Progenitor cell of endocrine pancreas (in vitro differentiated cells): ENCODE data around the gene DOC2A. TPM values are rescaled to one million over a fixed set of nuclear protein-coding genes. Genes with fewer than 3 reads are reported as not detected.

Source experiments
- DNase-seq: peaks from one replicate; pipeline ENCODE4 v3.0.0; 2021; ENCODE audit warnings: low spot score; ENCODE audit not compliant: unreplicated experiment
- H3K27ac Mint-ChIP-seq: 2 replicates; pipeline ENCODE4 v1.8.0; 2021; ENCODE audit warnings: mild to moderate bottlenecking, moderate library complexity, mixed read lengths
- H3K27me3 Mint-ChIP-seq: 2 replicates; pipeline ENCODE4 v1.8.0; 2021; ENCODE audit warnings: mixed read lengths
- H3K36me3 Mint-ChIP-seq: 2 replicates; pipeline ENCODE4 v1.8.0; 2022; ENCODE audit warnings: mixed read lengths; ENCODE audit not compliant: insufficient read depth
- H3K4me1 Mint-ChIP-seq: 2 replicates; pipeline ENCODE4 v1.8.0; 2021; ENCODE audit warnings: low read depth, mixed read lengths
- H3K4me3 Mint-ChIP-seq: 2 replicates; pipeline ENCODE4 v1.8.0; 2021; ENCODE audit warnings: low read depth, mild to moderate bottlenecking, moderate library complexity, mixed read lengths
- H3K9me3 Mint-ChIP-seq: 2 replicates; pipeline ENCODE4 v1.8.0; 2021; ENCODE audit warnings: low read depth, mixed read lengths
- total RNA-seq: library from RNA; stranded (reverse); gene quantifications from 2 replicates; pipeline ENCODE4 v1.2.1, GENCODE V29; 2021
- TF ChIP-seq, protein P1 (sequence below): fragments of 200-600 bp; sonication (generic); IDR thresholded peaks from one replicate; pipeline ENCODE4 v1.5.0; 2021; ENCODE audit warnings: antibody characterized with exemption, mild to moderate bottlenecking; ENCODE audit not compliant: unreplicated experiment

Gene DOC2A
- total RNA-seq, 1 donor from 2014 or later: 5.0 TPM

GRCh38 chr16:30025574-30025973, 14.7 kb upstream of the DOC2A start:
- DNase-seq: no peak
- H3K36me3 Mint-ChIP-seq: no peaks in the 10 kb centered on the region
- peaks cover 45% of the 10 kb centered on the region for H3K27me3 Mint-ChIP-seq
- TF ChIP-seq, protein P1, sequence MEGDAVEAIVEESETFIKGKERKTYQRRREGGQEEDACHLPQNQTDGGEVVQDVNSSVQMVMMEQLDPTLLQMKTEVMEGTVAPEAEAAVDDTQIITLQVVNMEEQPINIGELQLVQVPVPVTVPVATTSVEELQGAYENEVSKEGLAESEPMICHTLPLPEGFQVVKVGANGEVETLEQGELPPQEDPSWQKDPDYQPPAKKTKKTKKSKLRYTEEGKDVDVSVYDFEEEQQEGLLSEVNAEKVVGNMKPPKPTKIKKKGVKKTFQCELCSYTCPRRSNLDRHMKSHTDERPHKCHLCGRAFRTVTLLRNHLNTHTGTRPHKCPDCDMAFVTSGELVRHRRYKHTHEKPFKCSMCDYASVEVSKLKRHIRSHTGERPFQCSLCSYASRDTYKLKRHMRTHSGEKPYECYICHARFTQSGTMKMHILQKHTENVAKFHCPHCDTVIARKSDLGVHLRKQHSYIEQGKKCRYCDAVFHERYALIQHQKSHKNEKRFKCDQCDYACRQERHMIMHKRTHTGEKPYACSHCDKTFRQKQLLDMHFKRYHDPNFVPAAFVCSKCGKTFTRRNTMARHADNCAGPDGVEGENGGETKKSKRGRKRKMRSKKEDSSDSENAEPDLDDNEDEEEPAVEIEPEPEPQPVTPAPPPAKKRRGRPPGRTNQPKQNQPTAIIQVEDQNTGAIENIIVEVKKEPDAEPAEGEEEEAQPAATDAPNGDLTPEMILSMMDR: no peak
- no peak overlapping the region for H3K4me3 Mint-ChIP-seq
- H3K9me3 Mint-ChIP-seq: no peaks in the 10 kb centered on the region
- no peaks in the 10 kb centered on the region for H3K4me1 Mint-ChIP-seq
- no peak overlapping the region for H3K27ac Mint-ChIP-seq

GRCh38 chr16:30025156-30025555, 14.3 kb upstream of the DOC2A start:
- H3K4me1 Mint-ChIP-seq: no peaks in the 10 kb centered on the region
- H3K27ac Mint-ChIP-seq: no peak overlapping the region
- no peaks in the 10 kb centered on the region for H3K36me3 Mint-ChIP-seq
- DNase-seq: no peak
- no peaks in the 10 kb centered on the region for H3K9me3 Mint-ChIP-seq
- TF ChIP-seq, protein P1: no peak
- no peak overlapping the region for H3K4me3 Mint-ChIP-seq
- H3K27me3 Mint-ChIP-seq: peaks cover 42% of the 10 kb centered on the region

DNA sequence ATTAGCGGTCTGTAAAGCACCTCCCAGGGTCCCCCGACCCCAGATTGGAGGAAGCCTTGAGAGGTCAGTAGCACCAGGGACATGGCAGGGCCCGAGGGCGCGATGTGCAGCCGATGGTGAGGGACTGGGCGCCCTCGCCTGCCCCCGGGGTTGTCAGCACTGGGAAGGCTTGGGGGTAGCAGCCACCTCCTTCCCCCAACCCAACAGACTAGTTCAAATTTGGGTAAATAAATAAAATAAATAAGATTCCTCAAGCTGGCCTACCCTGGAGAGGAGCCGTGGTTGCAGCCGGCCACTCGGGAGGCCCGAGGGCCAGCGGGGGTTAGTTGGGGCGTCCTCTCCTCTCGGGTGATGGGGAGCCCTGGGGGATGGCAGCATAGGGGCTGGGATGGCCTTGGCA, 13.6 kb upstream of the DOC2A start:
- Mint-ChIP-seq H3K9me3 (no peaks in the 10 kb centered on the region), H3K36me3 (no peaks in the 10 kb centered on the region), H3K4me1 (no peaks in the 10 kb centered on the region), H3K27me3 (peaks cover 35% of the 10 kb centered on the region), H3K4me3 (no peak overlapping the region), H3K27ac (no peak overlapping the region)
- TF ChIP-seq, protein P1: no peak
- DNase-seq: no peak

DNA sequence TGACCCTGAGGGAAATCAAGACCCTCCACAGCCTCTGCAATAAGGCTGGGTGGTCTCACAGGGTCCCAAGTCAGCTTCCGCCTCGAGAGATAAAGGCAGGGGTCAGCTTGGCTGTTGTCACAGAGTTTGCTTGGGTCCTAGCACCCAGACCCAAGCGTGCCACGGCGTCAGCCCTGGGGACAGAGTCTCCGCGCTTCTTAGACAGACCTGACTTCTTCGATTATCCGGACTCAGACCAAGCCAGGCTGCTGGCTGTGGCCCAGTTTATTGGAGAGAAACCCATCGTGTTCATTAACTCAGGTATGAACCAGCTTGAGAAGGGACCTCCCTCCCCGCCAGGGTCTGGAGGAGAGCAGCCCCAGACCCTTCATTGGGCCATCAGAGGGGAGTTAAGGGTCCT, 12.8 kb upstream of the DOC2A start:
- H3K27ac Mint-ChIP-seq: no peak overlapping the region
- DNase-seq: no peak
- H3K4me1 Mint-ChIP-seq: no peaks in the 10 kb centered on the region
- TF ChIP-seq, protein P1: no peak
- no peaks in the 10 kb centered on the region for H3K36me3 Mint-ChIP-seq
- H3K27me3 Mint-ChIP-seq: peaks cover 32% of the 10 kb centered on the region
- H3K4me3 Mint-ChIP-seq: no peak overlapping the region
- H3K9me3 Mint-ChIP-seq: no peaks in the 10 kb centered on the region

GRCh38 chr16:30022887-30023286, 12.1 kb upstream of the DOC2A start, which contains the start of gene C16orf92:
Gene C16orf92, plus strand, starts transcription at chr16:30023198. Its CDS starts 143 bp downstream, at chr16:30023341.
- Mint-ChIP-seq H3K36me3 (no peaks in the 10 kb centered on the region), H3K4me1 (no peaks in the 10 kb centered on the region), H3K27me3 (peaks cover 29% of the 10 kb centered on the region), H3K9me3 (no peaks in the 10 kb centered on the region), H3K4me3 (no peak within 1 kb of the TSS), H3K27ac (no peak within 1 kb of the TSS)
- no peak for DNase-seq
- TF ChIP-seq, protein P1: no peak
